A673 (cell line): Measurements from ENCODE around the gene DNAJC16.

Experiments used
- EZH2 ChIP-seq: fragments of 200-600 bp; sonication (generic); IDR thresholded peaks from 2 replicates; pipeline ENCODE4 v1.6.1; 2017; ENCODE audit warnings: borderline replicate concordance, low read depth, mild to moderate bottlenecking, mixed read lengths, antibody characterized with exemption, low read length; ENCODE audit not compliant: poor library complexity, severe bottlenecking
- TF ChIP-seq, protein P1 (sequence below): fragments of 300-800, 200-600 bp; sonication (generic); conservative IDR thresholded peaks from 2 replicates; pipeline ENCODE4 v1.5.1; 2017; ENCODE audit warnings: low read depth, mild to moderate bottlenecking, antibody characterized with exemption, low read length, moderate library complexity, mixed read lengths

GRCh38 chr1:15546641-15547040 lies 20.0 kb downstream of the DNAJC16 start:
- TF ChIP-seq, protein P1, sequence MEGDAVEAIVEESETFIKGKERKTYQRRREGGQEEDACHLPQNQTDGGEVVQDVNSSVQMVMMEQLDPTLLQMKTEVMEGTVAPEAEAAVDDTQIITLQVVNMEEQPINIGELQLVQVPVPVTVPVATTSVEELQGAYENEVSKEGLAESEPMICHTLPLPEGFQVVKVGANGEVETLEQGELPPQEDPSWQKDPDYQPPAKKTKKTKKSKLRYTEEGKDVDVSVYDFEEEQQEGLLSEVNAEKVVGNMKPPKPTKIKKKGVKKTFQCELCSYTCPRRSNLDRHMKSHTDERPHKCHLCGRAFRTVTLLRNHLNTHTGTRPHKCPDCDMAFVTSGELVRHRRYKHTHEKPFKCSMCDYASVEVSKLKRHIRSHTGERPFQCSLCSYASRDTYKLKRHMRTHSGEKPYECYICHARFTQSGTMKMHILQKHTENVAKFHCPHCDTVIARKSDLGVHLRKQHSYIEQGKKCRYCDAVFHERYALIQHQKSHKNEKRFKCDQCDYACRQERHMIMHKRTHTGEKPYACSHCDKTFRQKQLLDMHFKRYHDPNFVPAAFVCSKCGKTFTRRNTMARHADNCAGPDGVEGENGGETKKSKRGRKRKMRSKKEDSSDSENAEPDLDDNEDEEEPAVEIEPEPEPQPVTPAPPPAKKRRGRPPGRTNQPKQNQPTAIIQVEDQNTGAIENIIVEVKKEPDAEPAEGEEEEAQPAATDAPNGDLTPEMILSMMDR = no peak
- TF ChIP-seq EZH2 = no peak
